Activated CD4-positive, alpha-beta T cell treated with anti-CD3 and anti-CD28 coated beads, Interleukin-2, amount 10 ng/mL, durations not matched to agents 7 days and 5 days (primary cell): ENCODE data around the gene HOXC11. TPM values are rescaled to one million over a fixed set of nuclear protein-coding genes. Genes with fewer than 3 reads are reported as not detected.

Source experiments
- CTCF ChIA-PET: fragments of 350-600 bp; sonication (Branson Sonifier 250); formaldehyde crosslinking; loops from one replicate; lab custom pipeline; 2021; ENCODE audit warnings: antibody characterized with exemption; lab: Charles Lee
- POLR2A ChIA-PET: fragments of 350-600 bp; sonication (Branson Sonifier 250); formaldehyde crosslinking; loops from one replicate; lab custom pipeline; 2021; ENCODE audit warnings: antibody characterized with exemption; lab: Charles Lee
- DNase-seq: peaks from one replicate; pipeline ENCODE4 v3.0.0-alpha.2; 2020
- H3K27ac Mint-ChIP-seq: one replicate; pipeline ENCODE4 v1.8.0; 2021; ENCODE audit warnings: mild to moderate bottlenecking, moderate library complexity, mixed read lengths
- H3K27me3 Mint-ChIP-seq: one replicate; pipeline ENCODE4 v1.8.0; 2021; ENCODE audit warnings: mixed read lengths
- H3K36me3 Mint-ChIP-seq: one replicate; pipeline ENCODE4 v1.8.0; 2021; ENCODE audit warnings: low read depth, mixed read lengths
- H3K4me1 Mint-ChIP-seq: one replicate; pipeline ENCODE4 v1.8.0; 2021; ENCODE audit warnings: mixed read lengths
- H3K4me3 Mint-ChIP-seq: one replicate; pipeline ENCODE4 v1.8.0; 2021; ENCODE audit warnings: mild to moderate bottlenecking, moderate library complexity, mixed read lengths
- H3K9me3 Mint-ChIP-seq: one replicate; pipeline ENCODE4 v1.8.0; 2021; ENCODE audit warnings: mixed read lengths
- total RNA-seq, 2 experiments: library from RNA; stranded (reverse); gene quantifications; one replicate each; pipeline ENCODE4 v1.2.3, GENCODE V29; 2021

Gene HOXC11
- total RNA-seq, 2 experiments from 2014 or later, result not detected

DNA sequence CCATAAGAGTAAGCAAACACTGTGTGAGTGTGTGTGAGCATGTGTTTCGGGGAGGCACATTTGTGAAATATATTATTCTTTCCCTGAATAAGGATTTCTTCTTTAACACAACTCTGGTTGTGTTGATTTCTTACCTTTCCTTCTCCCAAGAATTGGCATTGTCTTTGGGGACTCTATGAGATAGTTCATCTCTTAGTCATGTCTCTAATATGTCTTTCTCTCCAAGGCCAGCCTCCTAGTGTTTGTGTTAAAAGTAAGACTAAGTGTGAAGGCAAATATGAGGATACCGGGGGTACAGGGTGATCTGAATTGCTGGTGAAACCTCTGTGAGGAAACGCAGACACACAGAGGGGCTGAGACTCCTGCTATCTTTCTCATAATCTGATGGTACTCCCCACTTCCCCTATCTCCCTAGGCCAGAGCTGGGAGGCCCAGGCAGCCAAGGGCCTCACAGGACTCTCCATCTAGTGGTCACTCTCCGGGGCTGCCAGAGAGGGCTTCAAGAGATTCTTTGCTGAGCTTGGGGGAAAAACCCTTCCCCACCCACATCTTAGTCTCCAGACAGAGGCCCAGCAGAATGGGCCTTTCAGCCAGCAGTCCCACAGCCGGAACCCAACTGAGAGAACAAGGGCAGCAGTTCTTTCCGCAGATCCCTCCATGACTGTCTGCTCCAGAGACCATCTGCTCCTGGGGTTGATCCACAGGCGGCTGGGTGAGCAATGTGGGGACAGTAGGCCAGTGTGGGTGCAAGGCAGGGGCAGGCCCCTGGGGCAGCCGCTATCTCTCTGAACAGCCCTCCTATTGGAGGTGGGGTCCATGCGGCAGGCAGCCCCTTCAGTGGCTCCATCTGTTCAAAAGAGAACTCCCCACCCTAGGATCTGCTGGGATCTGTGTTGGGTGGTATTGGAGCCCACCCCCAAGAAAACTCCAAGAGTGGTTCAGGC is 24.0 kb upstream of the HOXC11 start:
- no peaks in the 10 kb centered on the region for H3K9me3 Mint-ChIP-seq
- POLR2A ChIA-PET, result no interaction called here
- CTCF ChIA-PET, result no interaction called here
- H3K4me1 Mint-ChIP-seq, result peaks cover 1% of the 10 kb centered on the region
- no peak overlapping the region for H3K4me3 Mint-ChIP-seq
- DNase-seq, result no peak
- H3K27me3 Mint-ChIP-seq, result peaks cover 97% of the 10 kb centered on the region
- no peak overlapping the region for H3K27ac Mint-ChIP-seq
- H3K36me3 Mint-ChIP-seq, result peaks cover 5% of the 10 kb centered on the region

DNA sequence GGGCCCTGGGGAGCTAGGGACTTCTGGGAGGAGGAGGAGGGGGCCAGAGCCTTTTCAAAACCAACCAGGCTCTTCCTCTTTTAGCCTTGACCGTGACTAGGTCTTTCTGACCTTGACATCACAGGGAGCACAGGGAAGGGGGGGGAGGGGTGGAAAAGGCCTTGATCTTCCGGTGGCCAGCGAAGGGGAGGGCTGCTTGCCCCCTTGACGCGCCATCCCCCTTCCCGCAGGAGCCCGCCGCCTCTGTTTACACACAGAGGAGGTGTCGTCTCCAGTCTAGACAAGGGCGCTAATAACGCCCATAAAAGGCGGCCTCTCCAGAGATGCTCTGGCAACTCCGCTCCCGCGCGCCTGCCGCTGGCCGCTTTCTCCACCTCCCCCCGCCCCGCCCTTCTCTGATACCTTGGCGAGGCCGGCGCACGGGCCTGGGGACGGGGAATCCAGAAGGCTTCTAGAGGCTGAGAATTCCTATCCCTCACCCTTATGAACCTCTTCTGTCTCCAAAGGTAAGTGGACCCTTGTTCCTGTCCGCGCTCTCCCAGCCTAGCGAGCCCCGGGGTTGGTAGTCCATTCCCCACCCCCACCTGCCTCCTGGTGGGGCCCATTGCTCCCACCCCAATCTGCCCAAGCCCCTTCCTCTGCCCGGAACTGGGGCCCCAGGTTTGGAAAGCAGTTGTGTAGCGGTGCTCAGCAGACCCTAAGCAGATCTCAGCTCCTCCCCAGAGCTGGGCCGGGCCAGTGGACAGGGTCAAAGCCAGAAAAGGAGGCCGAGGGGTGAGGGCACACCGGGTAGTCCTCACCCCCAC is 23.1 kb upstream of the HOXC11 start:
- H3K27me3 Mint-ChIP-seq, result peaks cover 97% of the 10 kb centered on the region
- no peak overlapping the region for H3K4me3 Mint-ChIP-seq

DNA sequence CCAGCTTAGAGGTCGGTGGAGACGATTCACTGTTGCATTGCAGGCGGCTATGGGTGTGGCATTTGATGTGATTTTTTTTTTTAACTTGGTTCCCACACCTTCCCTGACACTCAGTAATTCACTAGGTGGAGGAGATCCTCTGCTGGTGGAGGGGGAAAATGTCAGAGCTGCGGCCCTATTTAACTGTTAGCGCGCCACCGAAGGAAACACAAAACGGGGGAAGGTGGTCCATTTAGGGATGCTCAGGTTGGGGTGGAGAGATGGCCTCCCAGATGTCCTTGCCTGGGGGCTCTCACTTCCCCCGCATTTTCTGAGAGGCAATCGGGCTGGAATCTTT is 22.5 kb upstream of the HOXC11 start:
- ChIA-PET POLR2A (no interaction called here), CTCF (interaction anchor here (0.6 to 1.2 kb wide), 2 partner anchors 16 to 35 kb away, joined by 3 read pairs; no protein-coding TSS in a partner anchor)
- Mint-ChIP-seq H3K27me3 (peaks cover 94% of the 10 kb centered on the region), H3K36me3 (peaks cover 5% of the 10 kb centered on the region), H3K4me3 (no peak overlapping the region), H3K9me3 (no peaks in the 10 kb centered on the region), H3K27ac (peak overlapping the region; percentile 9), H3K4me1 (peaks cover 1% of the 10 kb centered on the region)
- no peak for DNase-seq

More for the DNA sequence above, 23.1 kb upstream of the HOXC11 start:
- CTCF ChIA-PET, result interaction anchor here (0.6 to 1.2 kb wide), 2 partner anchors 17 to 34 kb away, joined by 3 read pairs; no protein-coding TSS in a partner anchor
- Mint-ChIP-seq H3K9me3 (no peaks in the 10 kb centered on the region), H3K27ac (no peak overlapping the region), H3K4me1 (peaks cover 1% of the 10 kb centered on the region), H3K36me3 (peaks cover 5% of the 10 kb centered on the region)
- POLR2A ChIA-PET, result no interaction called here
- DNase-seq, result no peak

DNA sequence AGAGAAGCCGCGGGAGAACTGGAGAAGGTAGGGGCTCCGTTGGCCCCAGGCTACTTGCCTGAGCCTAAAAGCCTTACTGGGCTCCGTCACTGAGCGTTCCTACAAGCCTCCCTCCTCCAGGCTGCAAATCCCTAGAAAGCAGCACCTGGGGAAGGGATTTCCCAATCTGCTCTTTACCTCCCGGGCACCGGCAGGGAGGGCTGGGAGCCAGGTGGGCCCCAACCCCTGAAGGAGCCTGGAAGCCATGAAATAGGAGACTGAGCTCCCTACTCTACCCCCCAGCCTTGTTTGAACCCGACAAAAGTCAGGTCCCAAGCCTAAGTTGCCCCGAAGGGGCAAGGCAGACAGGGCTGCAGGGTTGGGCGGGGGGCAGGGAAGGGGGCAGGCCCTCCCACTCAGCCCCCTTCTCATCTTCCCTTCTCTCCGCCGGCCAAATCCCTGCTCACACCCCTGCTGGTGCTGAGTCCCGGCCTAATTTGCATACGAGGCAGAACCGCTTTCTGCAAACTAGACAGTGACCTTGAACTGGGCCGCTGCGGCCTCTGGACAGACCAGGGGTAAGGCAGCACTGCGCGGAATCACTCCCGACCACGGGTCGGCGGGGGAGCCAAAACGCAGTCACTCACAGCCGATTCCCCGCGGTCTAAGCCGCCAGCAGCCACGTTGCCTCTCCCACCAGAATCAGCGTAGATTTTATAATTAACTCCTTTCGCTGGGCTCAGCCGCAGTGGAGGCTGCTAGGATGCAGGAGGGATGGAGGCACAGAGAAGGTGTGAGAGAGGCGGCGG is 21.9 kb upstream of the HOXC11 start:
- H3K27ac Mint-ChIP-seq, result peak overlapping the region; percentile 46
- ChIA-PET CTCF (interaction anchor here (1.2 kb wide), 1 partner anchor 15 kb away, joined by 3 read pairs; no protein-coding TSS in a partner anchor), POLR2A (no interaction called here)
- H3K36me3 Mint-ChIP-seq, result peaks cover 3% of the 10 kb centered on the region
- peaks cover 4% of the 10 kb centered on the region for H3K4me1 Mint-ChIP-seq
- H3K4me3 Mint-ChIP-seq, result peak overlapping the region; percentile 41
- peaks cover 94% of the 10 kb centered on the region for H3K27me3 Mint-ChIP-seq
- DNase-seq, result no peak
- H3K9me3 Mint-ChIP-seq, result no peaks in the 10 kb centered on the region

DNA sequence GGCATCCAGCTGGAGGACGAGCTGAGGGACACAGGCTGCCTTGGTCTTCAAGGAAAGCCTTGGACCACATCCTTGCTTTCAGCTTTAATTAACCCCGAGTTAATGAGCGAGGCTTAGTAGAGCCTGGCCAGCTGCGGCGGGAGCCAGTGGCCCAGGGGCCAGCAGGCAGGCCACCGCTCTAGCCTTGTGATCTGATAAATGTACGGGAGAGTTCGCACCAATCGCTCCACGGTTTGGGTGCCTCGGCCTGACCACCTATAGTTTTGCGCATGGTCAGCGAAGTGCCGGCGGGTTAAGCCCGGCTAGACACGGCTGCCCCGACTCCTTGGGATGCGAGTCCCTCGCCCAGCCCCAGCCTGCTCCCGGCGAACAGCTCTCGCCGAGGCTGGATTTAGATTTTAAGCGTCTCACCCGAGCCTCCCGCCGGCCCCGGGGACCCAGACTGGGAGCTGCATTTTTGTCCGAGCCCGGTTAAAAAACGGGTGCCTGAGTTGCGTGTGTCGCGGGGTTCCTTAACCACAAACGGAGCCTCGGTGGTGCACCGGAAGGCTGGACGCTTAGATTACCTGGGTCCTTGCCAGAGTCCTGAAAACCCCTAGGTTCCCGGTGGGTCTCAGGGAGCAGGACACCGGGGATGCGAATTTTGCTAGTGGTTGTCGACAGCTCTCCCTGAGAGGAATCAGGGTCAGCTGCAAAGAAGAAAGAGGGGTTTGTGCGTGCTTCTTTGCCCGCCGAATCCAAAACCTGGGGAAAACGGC is 21.2 kb upstream of the HOXC11 start:
- H3K36me3 Mint-ChIP-seq, result peaks cover 3% of the 10 kb centered on the region
- no peaks in the 10 kb centered on the region for H3K9me3 Mint-ChIP-seq
- H3K4me3 Mint-ChIP-seq, result peak overlapping the region; percentile 41
- CTCF ChIA-PET, result interaction anchor here (0.9 to 3.2 kb wide), 3 partner anchors 39 to 242 kb away, joined by 3 to 10 read pairs (median 3); partner anchors contain the start of gene HOXC5
- H3K27me3 Mint-ChIP-seq, result peaks cover 94% of the 10 kb centered on the region
- H3K4me1 Mint-ChIP-seq, result peaks cover 7% of the 10 kb centered on the region
- peak overlapping the region; percentile 46 for H3K27ac Mint-ChIP-seq
- no peak for DNase-seq
- POLR2A ChIA-PET, result no interaction called here

DNA sequence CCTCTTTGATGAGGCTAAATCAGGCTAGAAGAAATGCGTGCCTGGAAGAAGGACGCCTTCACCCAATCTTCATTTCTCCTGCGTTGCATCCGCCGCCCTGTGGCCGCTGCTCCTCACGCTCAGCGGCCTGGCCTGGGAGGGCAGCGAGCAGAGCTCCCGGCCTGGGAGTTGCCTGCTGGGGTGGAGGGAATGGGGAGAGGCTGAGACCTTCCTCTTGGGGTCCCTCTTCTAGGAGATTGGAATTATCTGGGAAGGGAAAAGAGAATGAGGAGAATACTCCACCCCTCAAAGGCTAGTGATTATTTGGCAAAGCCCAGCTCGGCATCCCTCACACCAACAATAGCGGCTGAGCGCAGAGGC is 20.6 kb upstream of the HOXC11 start:
- H3K4me3 Mint-ChIP-seq, result no peak overlapping the region
- H3K36me3 Mint-ChIP-seq, result peaks cover 3% of the 10 kb centered on the region
- H3K27me3 Mint-ChIP-seq, result peaks cover 95% of the 10 kb centered on the region
- H3K9me3 Mint-ChIP-seq, result no peaks in the 10 kb centered on the region
- CTCF ChIA-PET, result interaction anchor here (0.9 to 3.2 kb wide), 4 partner anchors 12 to 242 kb away, joined by 3 to 10 read pairs (median 4); partner anchors contain the start of gene HOXC5
- H3K27ac Mint-ChIP-seq, result peak overlapping the region; percentile 33
- POLR2A ChIA-PET, result no interaction called here
- no peak for DNase-seq
- H3K4me1 Mint-ChIP-seq, result peaks cover 7% of the 10 kb centered on the region

DNA sequence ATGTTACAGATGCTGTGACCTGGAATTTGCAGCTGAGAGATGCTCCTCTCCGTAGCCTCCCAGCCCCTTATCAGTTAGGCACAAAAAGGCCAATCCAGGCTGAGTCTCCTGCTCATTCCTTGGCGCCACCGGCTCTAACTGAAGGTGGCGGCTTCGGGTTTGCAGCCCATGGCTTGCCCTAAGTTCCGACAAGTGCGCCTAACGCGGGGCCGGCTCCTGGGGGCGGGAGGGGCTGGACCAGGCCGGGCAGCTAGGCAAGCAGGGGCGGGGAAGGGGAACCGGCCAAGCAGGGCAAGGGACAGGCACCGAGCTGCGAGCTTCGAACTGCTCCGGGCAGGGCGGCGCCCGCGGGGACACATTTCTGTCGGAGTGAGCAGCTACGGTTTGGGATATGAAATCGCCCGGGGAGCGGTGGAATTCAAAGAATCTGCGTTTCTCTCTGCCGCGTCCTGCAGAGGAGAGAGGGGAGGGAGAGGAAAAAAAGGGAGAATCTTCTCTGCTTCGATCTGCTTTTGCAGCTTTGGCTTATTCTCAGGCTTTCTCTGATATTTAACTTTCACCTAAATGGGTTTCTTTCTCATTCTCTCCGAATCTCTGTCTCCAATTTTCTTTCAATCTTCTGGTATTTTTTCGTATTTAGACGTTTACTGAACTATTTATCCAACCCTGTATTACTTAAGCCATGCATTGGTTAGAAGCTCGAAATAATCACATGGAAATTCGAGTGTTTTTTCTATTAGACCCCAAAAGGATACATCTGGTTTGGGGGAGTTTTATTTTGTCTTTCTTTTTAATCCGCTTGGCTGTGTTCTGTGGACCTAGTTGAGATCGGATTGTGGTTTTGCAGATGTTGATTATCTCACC is 19.8 kb upstream of the HOXC11 start:
- Mint-ChIP-seq H3K36me3 (peaks cover 3% of the 10 kb centered on the region), H3K4me1 (peaks cover 7% of the 10 kb centered on the region), H3K4me3 (peak overlapping the region; percentile 53), H3K27ac (peak overlapping the region; percentile 33), H3K27me3 (peaks cover 95% of the 10 kb centered on the region), H3K9me3 (no peaks in the 10 kb centered on the region)
- CTCF ChIA-PET, result interaction anchor here (0.9 to 4.5 kb wide), 8 partner anchors 9 to 241 kb away, joined by 3 to 20 read pairs (median 4); partner anchors contain the start of genes HOXC10, HOXC5 and HOXC9
- POLR2A ChIA-PET, result no interaction called here
- DNase-seq, result no peak

DNA sequence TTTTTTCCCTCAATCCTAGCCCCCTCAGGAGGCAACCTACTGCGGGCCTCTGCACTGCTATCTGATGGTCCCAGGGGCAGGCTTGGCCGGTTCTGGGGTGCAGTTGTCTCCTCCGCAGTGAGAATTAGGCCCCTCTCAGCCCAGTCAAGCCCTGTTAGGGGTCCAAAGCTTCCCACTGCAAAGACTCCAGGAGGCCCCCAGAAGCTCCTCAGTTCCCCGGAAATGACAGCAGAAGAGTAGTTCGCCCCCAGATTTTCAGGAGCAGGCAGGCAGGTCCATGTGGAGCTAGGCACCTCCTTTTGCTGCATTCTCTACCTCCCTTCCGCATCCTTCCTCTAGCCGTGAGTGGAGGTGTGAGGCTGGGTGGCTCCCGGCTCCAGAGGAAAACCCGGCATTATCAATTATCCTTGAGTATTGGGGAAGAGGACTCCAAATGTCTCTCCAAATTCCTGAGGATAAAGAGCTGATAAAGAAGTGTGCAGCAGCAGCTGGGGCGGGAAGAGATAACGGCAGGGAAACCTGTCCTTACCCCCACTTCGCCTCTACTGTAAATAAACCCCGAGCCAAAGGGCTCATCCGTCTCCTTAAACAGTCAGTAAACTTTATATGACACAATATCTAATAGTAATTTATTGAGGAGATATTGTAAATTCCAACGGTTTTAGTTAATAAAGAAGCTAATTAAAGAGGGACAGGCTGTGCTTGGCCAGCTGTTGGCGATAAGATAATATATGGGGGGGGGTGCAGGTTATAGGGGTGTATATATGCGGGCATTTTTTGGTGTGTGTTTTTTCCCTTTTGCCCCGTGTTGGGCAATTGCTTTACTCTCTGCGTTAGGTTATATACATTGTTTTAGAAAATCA is 18.9 kb upstream of the HOXC11 start:
- H3K27me3 Mint-ChIP-seq, result peaks cover 94% of the 10 kb centered on the region
- no peak overlapping the region for H3K4me3 Mint-ChIP-seq
- peaks cover 7% of the 10 kb centered on the region for H3K4me1 Mint-ChIP-seq
- peak overlapping the region; percentile 73 for H3K27ac Mint-ChIP-seq
- POLR2A ChIA-PET, result no interaction called here
- peaks cover 3% of the 10 kb centered on the region for H3K36me3 Mint-ChIP-seq
- CTCF ChIA-PET, result interaction anchor here (0.9 to 4.5 kb wide), 8 partner anchors 8 to 100 kb away, joined by 3 to 20 read pairs (median 3); partner anchors contain the start of genes HOXC10, HOXC5 and HOXC9
- no peak for DNase-seq
- no peaks in the 10 kb centered on the region for H3K9me3 Mint-ChIP-seq

DNA sequence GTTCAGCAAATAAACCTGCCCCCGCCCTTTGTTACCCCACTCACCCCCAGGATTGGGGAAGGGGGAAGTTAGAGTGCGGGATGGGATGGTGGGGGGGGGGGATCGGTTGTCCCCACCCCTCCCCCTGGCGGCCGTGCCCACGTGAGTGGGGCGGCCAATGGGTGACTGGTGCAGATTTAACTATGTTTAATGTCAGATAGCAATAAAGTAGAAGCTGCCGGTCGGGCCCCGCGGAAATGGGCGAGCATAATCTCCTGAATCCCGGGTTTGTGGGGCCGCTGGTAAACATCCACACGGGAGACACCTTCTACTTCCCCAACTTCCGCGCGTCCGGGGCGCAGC is 18.3 kb upstream of the HOXC11 start, which contains the start of gene HOXC12:
HOXC12 (plus strand) TSS at position 210 of the 342 bp plus-strand sequence; CDS start at position 237, 27 bp downstream.
- Mint-ChIP-seq H3K9me3 (no peaks in the 10 kb centered on the region), H3K27me3 (peaks cover 94% of the 10 kb centered on the region), H3K4me3 (peak within 1 kb of the TSS; percentile 58), H3K27ac (peak within 1 kb of the TSS; percentile 73), H3K36me3 (peaks cover 3% of the 10 kb centered on the region), H3K4me1 (peaks cover 7% of the 10 kb centered on the region)
- ChIA-PET CTCF (interaction anchor here (1.2 to 4.5 kb wide), 6 partner anchors 14 to 100 kb away, joined by 3 to 20 read pairs (median 3); partner anchors contain the start of genes HOXC10 and HOXC5), POLR2A (no interaction called here)
- no peak for DNase-seq
